Effector memory CD4-positive, alpha-beta T cell (primary cell): ENCODE data around the gene ZBED4.

Source experiments
- DNase-seq, 3 donors: peaks; one replicate each; pipeline ENCODE4 v3.0.0-alpha.2; 2020
- H3K27ac ChIP-seq: 2 replicates; pipeline ENCODE4 v1.7.0; 2013; ENCODE audit warnings: mild to moderate bottlenecking, low read length, moderate library complexity; ENCODE audit not compliant: insufficient read depth, poor library complexity, severe bottlenecking
- H3K27me3 ChIP-seq: replicated peaks from 2 replicates; pipeline ENCODE4 v1.7.0; 2013; ENCODE audit warnings: mild to moderate bottlenecking, low read length; ENCODE audit not compliant: insufficient read depth, control insufficient read depth, poor library complexity, severe bottlenecking
- H3K36me3 ChIP-seq: 2 replicates; pipeline ENCODE4 v1.7.0; 2013; ENCODE audit warnings: mild to moderate bottlenecking, low read length, moderate library complexity; ENCODE audit not compliant: control insufficient read depth, insufficient read depth
- H3K4me1 ChIP-seq: 2 replicates; pipeline ENCODE4 v1.7.0; 2013; ENCODE audit warnings: low read length, mild to moderate bottlenecking; ENCODE audit not compliant: control insufficient read depth, insufficient read depth, poor library complexity, severe bottlenecking
- H3K4me3 ChIP-seq: 2 replicates; pipeline ENCODE4 v1.7.0; 2013; ENCODE audit warnings: low read length, low read depth, mild to moderate bottlenecking; ENCODE audit not compliant: insufficient read depth, poor library complexity, severe bottlenecking
- H3K9me3 ChIP-seq: 2 replicates; pipeline ENCODE4 v1.7.0; 2013; ENCODE audit warnings: mild to moderate bottlenecking, low read length, moderate library complexity; ENCODE audit not compliant: control insufficient read depth

ZBED4 gene

DNA sequence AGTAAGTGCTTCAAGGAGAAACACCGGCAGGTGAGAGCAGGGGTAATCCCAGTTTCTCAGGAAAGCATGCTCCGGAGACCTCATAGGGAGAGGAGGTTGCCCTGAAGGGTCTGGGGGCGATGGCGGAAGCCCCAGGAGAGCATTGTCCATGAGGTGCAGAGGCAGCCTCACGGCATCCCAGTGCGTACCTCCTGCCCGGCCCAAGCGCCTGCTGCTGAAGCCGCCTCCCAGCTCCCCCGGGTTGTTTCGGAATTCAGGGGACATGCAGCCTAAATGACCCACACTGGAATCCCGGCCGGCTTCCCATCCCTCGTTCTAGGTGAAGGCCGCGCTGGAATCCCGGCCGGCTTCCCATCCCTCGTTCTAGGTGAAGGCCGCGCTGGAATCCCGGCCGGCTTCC is 2.7 kb downstream of the ZBED4 start:
- Histone ChIP-seq H3K9me3 (no peaks in the 10 kb centered on the region), H3K27me3 (no peaks in the 10 kb centered on the region), H3K4me3 (no peak overlapping the region), H3K27ac (no peak overlapping the region), H3K4me1 (peaks cover 24% of the 10 kb centered on the region), H3K36me3 (no peaks in the 10 kb centered on the region)
- DNase-seq = no peak

DNA sequence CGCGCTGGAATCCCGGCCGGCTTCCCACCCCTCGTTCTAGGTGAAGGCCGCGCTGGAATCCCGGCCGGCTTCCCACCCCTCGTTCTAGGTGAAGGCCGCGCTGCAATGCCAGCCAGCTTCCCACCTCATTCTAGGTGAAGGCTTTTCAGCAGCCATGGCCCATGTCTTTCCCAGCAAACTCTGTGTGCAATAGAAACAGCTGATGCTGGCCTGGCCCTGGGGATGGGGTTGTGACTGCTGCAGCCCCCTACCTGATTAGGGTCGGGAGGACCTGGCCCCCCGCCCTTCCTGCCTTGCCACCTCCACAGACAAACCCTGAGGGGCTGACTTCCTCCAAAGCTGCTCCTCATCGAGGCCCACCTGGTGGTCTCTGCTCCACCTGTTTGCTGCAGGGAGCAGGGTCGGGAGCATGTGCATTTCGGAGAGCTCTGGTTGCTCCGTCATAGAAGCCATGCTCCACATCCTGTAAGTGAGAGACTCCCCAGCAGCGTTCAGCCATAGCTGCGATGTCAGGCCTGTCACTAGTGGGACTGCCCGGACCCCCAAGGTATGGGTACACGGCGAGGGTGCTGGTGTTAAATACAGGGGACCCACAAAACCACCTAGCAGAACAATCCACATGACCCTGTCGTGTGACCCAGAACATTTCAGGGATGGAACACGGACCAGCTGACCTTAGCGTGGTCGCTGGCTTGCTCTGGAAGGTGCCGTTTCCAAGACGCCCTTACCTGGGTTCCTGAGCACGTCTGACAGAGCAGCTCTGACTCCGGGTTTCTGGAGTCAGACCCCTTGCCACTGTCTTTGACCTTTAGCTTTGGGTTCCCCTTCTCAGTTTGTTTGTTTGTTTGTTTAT is 3.3 kb downstream of the ZBED4 start:
- Histone ChIP-seq H3K4me1 (peaks cover 24% of the 10 kb centered on the region), H3K27me3 (no peaks in the 10 kb centered on the region), H3K9me3 (no peaks in the 10 kb centered on the region)

GRCh38 chr22:49858827-49859226 is 5.2 kb downstream of the ZBED4 start:
- Histone ChIP-seq H3K27ac (no peak overlapping the region), H3K27me3 (no peaks in the 10 kb centered on the region), H3K9me3 (no peaks in the 10 kb centered on the region), H3K4me1 (peaks cover 25% of the 10 kb centered on the region), H3K36me3 (no peaks in the 10 kb centered on the region), H3K4me3 (no peak overlapping the region)
- DNase-seq = no peak

More for the DNA sequence above, 3.3 kb downstream of the ZBED4 start:
- Histone ChIP-seq H3K4me3 (no peak overlapping the region), H3K36me3 (no peaks in the 10 kb centered on the region), H3K27ac (no peak overlapping the region)
- DNase-seq = no peak

DNA sequence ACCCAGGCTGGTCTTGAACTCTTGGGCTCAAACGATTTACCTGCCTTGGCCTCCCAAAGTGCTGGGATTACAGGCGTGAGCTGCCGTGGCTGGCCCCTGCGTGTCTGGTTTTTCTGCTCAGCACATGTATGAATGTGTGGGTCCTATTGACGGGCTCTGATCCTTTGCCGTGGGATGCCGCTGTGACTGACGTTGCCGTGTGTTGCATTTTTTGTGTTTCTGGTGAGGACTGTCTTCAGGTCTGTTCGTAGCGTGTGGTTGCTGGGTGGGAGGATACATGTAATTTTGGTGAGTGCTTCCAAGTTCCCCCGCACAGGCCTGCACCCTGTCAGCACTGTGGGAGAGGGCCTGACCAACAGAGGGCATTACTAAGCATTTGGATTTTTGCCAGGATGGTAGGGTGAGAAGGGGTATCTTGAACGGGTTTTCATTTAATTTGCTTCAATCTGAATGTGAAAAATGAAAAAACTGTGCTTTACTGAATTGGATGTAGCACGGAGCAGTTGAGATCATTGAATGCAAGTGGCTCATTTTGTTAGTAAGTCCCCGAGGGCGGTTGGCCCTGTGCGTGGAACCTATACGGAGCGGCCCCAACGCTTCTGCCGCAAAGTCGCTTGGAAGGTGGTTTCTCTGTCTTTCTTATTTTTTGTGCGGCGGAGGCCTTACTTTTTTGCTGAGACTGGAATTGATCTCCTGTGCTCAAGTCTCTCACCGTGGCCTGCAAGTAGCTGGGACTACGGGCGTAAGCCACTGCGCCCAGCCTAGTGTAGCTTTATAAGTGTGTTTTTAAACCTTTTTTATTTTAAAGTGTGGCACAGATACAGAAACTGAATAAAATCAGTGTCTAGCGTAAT is 8.2 kb downstream of the ZBED4 start:
- Histone ChIP-seq H3K27me3 (no peaks in the 10 kb centered on the region), H3K4me3 (no peak overlapping the region), H3K36me3 (no peaks in the 10 kb centered on the region), H3K27ac (no peak overlapping the region), H3K9me3 (peaks cover 8% of the 10 kb centered on the region), H3K4me1 (peaks cover 6% of the 10 kb centered on the region)
- DNase-seq = no peak

GRCh38 chr22:49862496-49862776 is 8.8 kb downstream of the ZBED4 start:
- Histone ChIP-seq H3K9me3 (peaks cover 8% of the 10 kb centered on the region), H3K4me3 (no peak overlapping the region), H3K36me3 (no peaks in the 10 kb centered on the region), H3K27me3 (no peaks in the 10 kb centered on the region), H3K27ac (no peak overlapping the region), H3K4me1 (peaks cover 10% of the 10 kb centered on the region)
- DNase-seq = no peak

DNA sequence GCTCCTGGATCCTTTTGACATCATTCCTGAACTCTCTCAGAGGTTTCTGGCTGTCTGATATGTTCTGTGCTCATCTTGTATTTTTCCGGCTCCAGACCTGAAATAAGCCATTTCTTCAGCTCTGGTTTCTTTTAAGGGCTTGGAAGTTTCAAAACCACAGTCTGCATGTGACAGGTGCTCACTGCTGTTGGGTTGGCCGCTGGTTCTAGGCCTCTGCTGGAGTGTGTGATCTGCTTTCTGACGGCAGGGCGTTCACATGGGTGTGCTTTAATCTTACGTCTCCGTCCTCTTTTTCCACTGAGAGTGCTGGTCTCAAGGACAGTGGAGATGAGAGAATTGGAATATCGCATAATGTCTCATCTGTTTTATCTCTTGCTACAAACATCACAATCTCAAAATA is 10.3 kb downstream of the ZBED4 start:
- no peak for DNase-seq
- H3K36me3 ChIP-seq = no peaks in the 10 kb centered on the region
- no peak overlapping the region for H3K27ac ChIP-seq

GRCh38 chr22:49865156-49865555 is 11.5 kb downstream of the ZBED4 start:
- H3K27ac ChIP-seq = no peak overlapping the region
- H3K27me3 ChIP-seq = no peaks in the 10 kb centered on the region
- DNase-seq = no peak
- peaks cover 20% of the 10 kb centered on the region for H3K4me1 ChIP-seq
- no peaks in the 10 kb centered on the region for H3K36me3 ChIP-seq
- peaks cover 8% of the 10 kb centered on the region for H3K9me3 ChIP-seq
- H3K4me3 ChIP-seq = no peak overlapping the region

More for the DNA sequence above, 10.3 kb downstream of the ZBED4 start:
- Histone ChIP-seq H3K27me3 (no peaks in the 10 kb centered on the region), H3K9me3 (peaks cover 8% of the 10 kb centered on the region), H3K4me1 (peaks cover 20% of the 10 kb centered on the region), H3K4me3 (no peak overlapping the region)

DNA sequence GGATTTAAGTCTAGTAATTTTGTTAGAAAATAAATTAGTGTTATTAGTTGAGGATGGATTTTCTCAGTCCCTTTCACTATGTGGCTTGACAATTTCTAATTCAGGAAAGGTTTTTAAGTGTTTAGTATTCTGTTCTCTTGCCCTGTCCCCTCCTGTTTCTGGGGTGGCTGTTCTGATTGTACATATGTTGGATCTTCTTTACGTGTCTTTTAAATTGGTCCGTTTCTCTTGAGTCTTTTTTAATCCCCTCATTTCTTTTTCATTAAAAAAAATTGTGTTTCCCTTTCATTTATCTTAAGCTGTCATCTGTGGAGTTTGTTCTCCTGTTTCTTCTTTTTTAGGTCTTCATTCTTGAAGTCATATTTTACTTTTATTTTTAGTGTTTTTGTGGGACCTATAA is 12.5 kb downstream of the ZBED4 start:
- Histone ChIP-seq H3K27ac (no peak overlapping the region), H3K4me1 (peaks cover 23% of the 10 kb centered on the region), H3K4me3 (no peak overlapping the region), H3K27me3 (no peaks in the 10 kb centered on the region), H3K9me3 (peaks cover 8% of the 10 kb centered on the region), H3K36me3 (no peaks in the 10 kb centered on the region)
- DNase-seq = no peak

- no peak overlapping the region for H3K27ac ChIP-seq
- H3K36me3 ChIP-seq = no peaks in the 10 kb centered on the region
- H3K4me3 ChIP-seq = no peak overlapping the region
- peaks cover 8% of the 10 kb centered on the region for H3K9me3 ChIP-seq
- peaks cover 23% of the 10 kb centered on the region for H3K4me1 ChIP-seq
- no peaks in the 10 kb centered on the region for H3K27me3 ChIP-seq
- DNase-seq = no peak
Measured at GRCh38 chr22:49866646-49867045, 13.0 kb downstream of the ZBED4 start.
